T1000 (cell line): ENCODE data around the gene GABARAP.

Source experiments
- DNase-seq: peaks from one replicate; lab custom pipeline; 2025; ENCODE audit warnings: mixed read lengths; lab: John Stamatoyannopoulos, UW

GABARAP gene

GRCh38 chr17:7222093-7222971, 19.9 kb downstream of the GABARAP start:
- DNase-seq = no peak

GRCh38 chr17:7221278-7222092, 20.8 kb downstream of the GABARAP start:
- DNase-seq = no peak

GRCh38 chr17:7220593-7221277, 21.5 kb downstream of the GABARAP start:
- peak; percentile 51 for DNase-seq

- peak; percentile 82 for DNase-seq
Observed at GRCh38 chr17:7219812-7220592, 22.2 kb downstream of the GABARAP start, which contains the start of the genes ACADVL and DLG4. TSS of gene ACADVL (plus strand) at chr17:7219938. CDS start at chr17:7219985, 47 bp downstream. TSS of gene DLG4 (minus strand) at chr17:7219836.

GRCh38 chr17:7219229-7219811, 22.9 kb downstream of the GABARAP start:
- no peak for DNase-seq

- DNase-seq = no peak
Observed at GRCh38 chr17:7218758-7219157, 23.5 kb downstream of the GABARAP start.

- no peak for DNase-seq
Observed at GRCh38 chr17:7218166-7218565, 24.1 kb downstream of the GABARAP start.

GRCh38 chr17:7217113-7217987, 24.9 kb downstream of the GABARAP start:
- peak; percentile 43 for DNase-seq

- no peak for DNase-seq
Observed at GRCh38 chr17:7216242-7217112, 25.8 kb downstream of the GABARAP start.

GRCh38 chr17:7215652-7216180, 26.5 kb downstream of the GABARAP start:
- DNase-seq = no peak

- DNase-seq = no peak
Observed at GRCh38 chr17:7215136-7215638, 27.1 kb downstream of the GABARAP start.

- DNase-seq = peak; percentile 98
Observed at GRCh38 chr17:7214300-7215135, 27.7 kb downstream of the GABARAP start.

GRCh38 chr17:7213895-7214299, 28.4 kb downstream of the GABARAP start:
- DNase-seq = peak; percentile 83

- DNase-seq = no peak
Observed at GRCh38 chr17:7211491-7212273, 30.6 kb downstream of the GABARAP start.

- no peak for DNase-seq
Observed at GRCh38 chr17:7208754-7209460, 33.3 kb downstream of the GABARAP start.

- no peak for DNase-seq
Observed at GRCh38 chr17:7208027-7208571, 34.1 kb downstream of the GABARAP start.
